Mesothelial cell of epicardium (in vitro differentiated cells): ENCODE data around the gene SH2D4B. TPM values are rescaled to one million over a fixed set of nuclear protein-coding genes. Genes with fewer than 3 reads are reported as not detected.

Source experiments
- DNase-seq, 2 experiments: peaks; one replicate each; pipeline ENCODE4 v3.0.0; 2021; ENCODE audit warnings: low spot score in 2 of 2; ENCODE audit not compliant: unreplicated experiment in 2 of 2
- H3K27ac Mint-ChIP-seq: 2 replicates; pipeline ENCODE4 v1.8.0; 2021; ENCODE audit warnings: mixed read lengths
- H3K27me3 Mint-ChIP-seq: 2 replicates; pipeline ENCODE4 v1.8.0; 2021; ENCODE audit warnings: low read depth, mixed read lengths
- H3K36me3 Mint-ChIP-seq: 2 replicates; pipeline ENCODE4 v1.8.0; 2021; ENCODE audit warnings: mixed read lengths
- H3K4me1 Mint-ChIP-seq: 2 replicates; pipeline ENCODE4 v1.8.0; 2021; ENCODE audit warnings: mixed read lengths
- H3K4me3 Mint-ChIP-seq: 2 replicates; pipeline ENCODE4 v1.8.0; 2021; ENCODE audit warnings: mild to moderate bottlenecking, moderate library complexity, mixed read lengths
- H3K9me3 Mint-ChIP-seq: 2 replicates; pipeline ENCODE4 v1.8.0; 2021; ENCODE audit warnings: mixed read lengths
- total RNA-seq: library from RNA; stranded (reverse); gene quantifications from 3 replicates; pipeline ENCODE4 v1.2.1, GENCODE V29; 2021
- TF ChIP-seq, protein P1 (sequence below): fragments of 200-600 bp; sonication (generic); IDR thresholded peaks from one replicate; pipeline ENCODE4 v1.5.0; 2021; ENCODE audit warnings: antibody characterized with exemption; ENCODE audit not compliant: unreplicated experiment

SH2D4B gene
- total RNA-seq, 1 donor from 2014 or later, result 0.27 TPM

DNA sequence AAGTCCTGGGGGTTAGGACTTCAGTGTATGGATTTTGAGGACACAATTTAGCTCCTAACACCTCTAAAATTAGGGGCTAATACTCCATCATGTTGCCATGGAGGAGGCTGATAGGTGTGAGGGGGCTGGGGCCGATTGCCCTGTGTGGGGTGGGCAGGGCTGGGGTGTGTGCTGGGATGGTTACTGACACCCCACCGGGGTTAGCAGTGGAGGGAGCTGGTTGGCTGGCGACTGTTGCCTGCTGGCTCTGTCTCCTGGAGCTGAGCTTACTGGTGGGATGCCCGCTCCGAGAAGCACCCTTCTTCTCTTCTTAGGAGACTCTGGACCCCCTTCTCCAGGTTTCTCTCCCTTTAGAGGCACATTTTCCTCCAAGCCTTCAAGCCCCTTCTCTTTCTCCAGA lies 22.2 kb upstream of the SH2D4B start:
- TF ChIP-seq, protein P1, sequence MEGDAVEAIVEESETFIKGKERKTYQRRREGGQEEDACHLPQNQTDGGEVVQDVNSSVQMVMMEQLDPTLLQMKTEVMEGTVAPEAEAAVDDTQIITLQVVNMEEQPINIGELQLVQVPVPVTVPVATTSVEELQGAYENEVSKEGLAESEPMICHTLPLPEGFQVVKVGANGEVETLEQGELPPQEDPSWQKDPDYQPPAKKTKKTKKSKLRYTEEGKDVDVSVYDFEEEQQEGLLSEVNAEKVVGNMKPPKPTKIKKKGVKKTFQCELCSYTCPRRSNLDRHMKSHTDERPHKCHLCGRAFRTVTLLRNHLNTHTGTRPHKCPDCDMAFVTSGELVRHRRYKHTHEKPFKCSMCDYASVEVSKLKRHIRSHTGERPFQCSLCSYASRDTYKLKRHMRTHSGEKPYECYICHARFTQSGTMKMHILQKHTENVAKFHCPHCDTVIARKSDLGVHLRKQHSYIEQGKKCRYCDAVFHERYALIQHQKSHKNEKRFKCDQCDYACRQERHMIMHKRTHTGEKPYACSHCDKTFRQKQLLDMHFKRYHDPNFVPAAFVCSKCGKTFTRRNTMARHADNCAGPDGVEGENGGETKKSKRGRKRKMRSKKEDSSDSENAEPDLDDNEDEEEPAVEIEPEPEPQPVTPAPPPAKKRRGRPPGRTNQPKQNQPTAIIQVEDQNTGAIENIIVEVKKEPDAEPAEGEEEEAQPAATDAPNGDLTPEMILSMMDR, result no peak
- H3K36me3 Mint-ChIP-seq, result peaks cover 38% of the 10 kb centered on the region

DNA sequence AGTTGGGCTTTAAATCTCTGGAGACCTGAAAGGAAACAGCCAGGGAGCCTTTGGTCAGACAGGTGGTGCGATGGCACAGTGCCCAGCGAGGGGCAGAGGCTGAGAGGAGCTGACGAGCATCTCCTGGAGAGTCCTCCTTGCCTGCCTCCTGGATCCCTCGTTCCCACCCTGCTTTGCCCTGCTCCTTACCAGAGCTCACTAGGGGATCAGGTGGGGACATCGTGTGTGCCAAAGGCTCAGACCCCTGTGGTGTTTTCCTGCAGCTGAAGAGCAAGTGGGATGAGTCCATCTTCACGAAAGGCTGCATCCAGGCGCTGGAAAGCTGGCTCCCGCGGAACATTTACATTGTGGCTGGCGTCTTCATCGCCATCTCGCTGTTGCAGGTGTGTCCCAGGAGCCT lies 21.8 kb upstream of the SH2D4B start:
- Mint-ChIP-seq H3K36me3 (peaks cover 40% of the 10 kb centered on the region), H3K27ac (no peak overlapping the region), H3K27me3 (no peaks in the 10 kb centered on the region), H3K4me3 (no peak overlapping the region), H3K4me1 (no peaks in the 10 kb centered on the region), H3K9me3 (no peaks in the 10 kb centered on the region)
- no peak for DNase-seq
- TF ChIP-seq, protein P1, result no peak

More for the DNA sequence above, 22.2 kb upstream of the SH2D4B start:
- H3K4me3 Mint-ChIP-seq, result no peak overlapping the region
- no peaks in the 10 kb centered on the region for H3K9me3 Mint-ChIP-seq
- no peak overlapping the region for H3K27ac Mint-ChIP-seq
- no peaks in the 10 kb centered on the region for H3K4me1 Mint-ChIP-seq
- H3K27me3 Mint-ChIP-seq, result no peaks in the 10 kb centered on the region
- DNase-seq, result no peak

DNA sequence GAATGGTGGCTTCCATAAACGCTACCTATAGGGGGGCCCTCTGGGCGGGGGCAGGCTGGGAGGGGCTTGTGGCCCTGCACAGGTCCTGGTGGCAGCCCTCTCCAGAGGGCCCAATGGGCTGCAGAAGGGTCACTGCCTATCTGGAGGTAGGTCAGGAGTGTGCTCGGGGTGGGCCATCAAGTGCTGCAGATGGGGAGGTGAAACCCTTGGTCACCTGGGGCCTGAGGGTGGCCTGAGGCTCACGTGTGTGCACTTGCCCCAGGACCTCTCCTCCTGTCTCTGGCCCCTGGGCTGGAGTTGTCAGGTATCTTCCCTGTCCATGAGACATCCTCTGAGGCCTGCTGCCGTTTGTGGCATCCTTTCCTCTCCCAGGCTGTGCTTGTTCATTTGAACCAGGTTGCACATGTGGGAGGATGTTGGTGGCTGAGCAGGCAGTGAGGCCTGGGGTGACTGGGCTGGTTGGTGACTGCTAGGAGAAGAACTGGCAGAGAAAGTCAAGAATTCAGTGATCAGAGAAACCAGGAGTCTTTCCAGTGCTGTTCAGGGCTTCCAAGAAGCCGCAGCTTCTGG lies 21.1 kb upstream of the SH2D4B start:
- H3K4me1 Mint-ChIP-seq, result no peaks in the 10 kb centered on the region
- no peak overlapping the region for H3K4me3 Mint-ChIP-seq
- no peaks in the 10 kb centered on the region for H3K27me3 Mint-ChIP-seq
- no peaks in the 10 kb centered on the region for H3K9me3 Mint-ChIP-seq
- TF ChIP-seq, protein P1, result no peak
- no peak overlapping the region for H3K27ac Mint-ChIP-seq
- DNase-seq, result no peak
- H3K36me3 Mint-ChIP-seq, result peaks cover 39% of the 10 kb centered on the region

DNA sequence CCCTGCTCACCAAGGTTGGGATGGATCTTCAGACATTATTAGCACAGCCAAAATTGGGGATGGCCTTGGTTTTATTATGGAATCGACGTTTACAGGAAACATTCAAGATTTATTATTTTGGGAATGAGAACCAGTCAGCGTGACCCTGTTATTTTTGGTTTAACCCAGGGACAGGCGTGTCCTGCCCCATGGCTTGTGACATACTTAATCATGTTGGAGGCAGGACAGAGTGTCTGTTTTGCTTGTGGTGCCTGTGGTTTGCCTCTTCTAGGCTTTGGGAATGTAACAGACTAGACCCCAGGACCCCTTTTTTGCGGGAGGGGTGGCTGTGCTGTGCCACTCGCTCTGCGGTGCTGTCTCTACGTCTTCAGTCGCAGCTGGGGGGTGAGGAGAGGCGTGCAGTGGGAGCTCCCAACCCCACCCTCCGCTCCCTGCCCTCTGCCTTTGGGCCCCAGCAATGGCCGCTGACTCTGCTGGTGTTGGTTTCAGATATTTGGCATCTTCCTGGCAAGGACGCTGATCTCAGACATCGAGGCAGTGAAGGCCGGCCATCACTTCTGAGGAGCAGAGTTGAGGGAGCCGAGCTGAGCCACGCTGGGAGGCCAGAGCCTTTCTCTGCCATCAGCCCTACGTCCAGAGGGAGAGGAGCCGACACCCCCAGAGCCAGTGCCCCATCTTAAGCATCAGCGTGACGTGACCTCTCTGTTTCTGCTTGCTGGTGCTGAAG lies 20.1 kb upstream of the SH2D4B start:
- TF ChIP-seq, protein P1, result no peak
- Mint-ChIP-seq H3K27ac (no peak overlapping the region), H3K4me3 (no peak overlapping the region), H3K27me3 (no peaks in the 10 kb centered on the region), H3K4me1 (no peaks in the 10 kb centered on the region), H3K36me3 (peaks cover 30% of the 10 kb centered on the region), H3K9me3 (no peaks in the 10 kb centered on the region)
- no peak for DNase-seq

DNA sequence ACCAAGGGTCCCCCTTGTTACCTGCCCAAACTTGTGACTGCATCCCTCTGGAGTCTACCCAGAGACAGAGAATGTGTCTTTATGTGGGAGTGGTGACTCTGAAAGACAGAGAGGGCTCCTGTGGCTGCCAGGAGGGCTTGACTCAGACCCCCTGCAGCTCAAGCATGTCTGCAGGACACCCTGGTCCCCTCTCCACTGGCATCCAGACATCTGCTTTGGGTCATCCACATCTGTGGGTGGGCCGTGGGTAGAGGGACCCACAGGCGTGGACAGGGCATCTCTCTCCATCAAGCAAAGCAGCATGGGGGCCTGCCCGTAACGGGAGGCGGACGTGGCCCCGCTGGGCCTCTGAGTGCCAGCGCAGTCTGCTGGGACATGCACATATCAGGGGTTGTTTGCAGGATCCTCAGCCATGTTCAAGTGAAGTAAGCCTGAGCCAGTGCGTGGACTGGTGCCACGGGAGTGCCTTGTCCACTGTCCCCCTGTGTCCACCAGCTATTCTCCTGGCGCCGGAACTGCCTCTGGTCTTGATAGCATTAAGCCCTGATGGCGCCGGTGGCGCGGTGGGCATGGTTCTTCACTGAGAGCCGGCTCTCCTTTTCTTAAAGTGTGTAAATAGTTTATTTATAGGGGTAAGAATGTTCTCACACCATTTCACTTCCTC lies 19.4 kb upstream of the SH2D4B start:
- H3K27ac Mint-ChIP-seq, result no peak overlapping the region
- peaks cover 29% of the 10 kb centered on the region for H3K36me3 Mint-ChIP-seq
- TF ChIP-seq, protein P1, result no peak
- H3K27me3 Mint-ChIP-seq, result no peaks in the 10 kb centered on the region
- no peaks in the 10 kb centered on the region for H3K9me3 Mint-ChIP-seq
- no peak for DNase-seq
- no peaks in the 10 kb centered on the region for H3K4me1 Mint-ChIP-seq
- H3K4me3 Mint-ChIP-seq, result no peak overlapping the region
